ENCODE results near the gene SAMD7. TPM values are rescaled to one million over a fixed set of nuclear protein-coding genes. Genes with fewer than 3 reads are reported as not detected.
A peak's percentile ranks its signal among the peaks of the same experiment; 100 is the strongest.

The SAMD7 gene
- total RNA-seq, 1 experiment from 2014 or later: not detected

GRCh38 chr3:169863458-169863899 is 47.9 kb upstream of the SAMD7 start:
- intact Hi-C loops (cut with micrococcal nuclease; ENCODE audit: unreplicated experiment) (loop anchor here (2.0 to 5.0 kb wide), 2 partner anchors 103 to 174 kb away; partner anchors contain the start of genes GPR160 and SEC62), in situ Hi-C loops (cut with HindIII; ENCODE audit: low pct_unique_long_range_greater_than_20kb, low sequenced_read_pairs) (no loop called here)
- CTCF ChIA-PET: interaction anchor here (0.6 kb wide), 1 partner anchor 87 kb away, joined by 5 read pairs; no protein-coding TSS in a partner anchor
- H3K9me3 ChIP-seq (ENCODE audit: control insufficient read depth, insufficient read depth, low read depth, low read length): no peaks in the 10 kb centered on the region
- H3K27ac ChIP-seq (ENCODE audit: low read length): no peak overlapping the region
- H3K36me3 ChIP-seq (ENCODE audit: control insufficient read depth, insufficient read depth, low read length): no peaks in the 10 kb centered on the region
- POLR2A ChIA-PET: no interaction called here
- TF ChIP-seq CTCF (IDR thresholded peaks at IDR 0.05) (peak; percentile 97), TCF7L2 (IDR thresholded peaks at IDR 0.05; ENCODE audit: low read depth, low read length) (no peak)
- peak; percentile 61 for DNase-seq (ENCODE audit: low read depth, low spot score)
- BruUV-seq (replicated peaks): no TSS peak
- peak; percentile 82 for ATAC-seq
- H3K27me3 ChIP-seq (ENCODE audit: control insufficient read depth, insufficient read depth, low read length): peaks cover 6% of the 10 kb centered on the region
- no peak overlapping the region for H3K4me3 ChIP-seq (ENCODE audit: low read depth in 2 of 2, low read length in 2 of 2)
- H3K4me1 ChIP-seq (ENCODE audit: control insufficient read depth, insufficient read depth, low read length): no peaks in the 10 kb centered on the region

GRCh38 chr3:169864270-169864669 is 47.1 kb upstream of the SAMD7 start:
- ATAC-seq (no peak), DNase-seq (ENCODE audit: low read depth, low spot score) (no peak)
- in situ Hi-C loops (cut with HindIII; ENCODE audit: low pct_unique_long_range_greater_than_20kb, low sequenced_read_pairs): no loop called here
- peaks cover 6% of the 10 kb centered on the region for H3K27me3 ChIP-seq (ENCODE audit: control insufficient read depth, insufficient read depth, low read length)
- intact Hi-C loops (cut with micrococcal nuclease; ENCODE audit: unreplicated experiment): loop anchor here (5.0 kb wide), 1 partner anchor 173 kb away; the partner anchor contains the start of gene GPR160
- BruUV-seq (replicated peaks): no TSS peak
- H3K4me3 ChIP-seq (ENCODE audit: low read depth in 2 of 2, low read length in 2 of 2): no peak overlapping the region
- no peaks in the 10 kb centered on the region for H3K9me3 ChIP-seq (ENCODE audit: control insufficient read depth, insufficient read depth, low read depth, low read length)
- H3K27ac ChIP-seq (ENCODE audit: low read length): no peak overlapping the region
- H3K36me3 ChIP-seq (ENCODE audit: control insufficient read depth, insufficient read depth, low read length): no peaks in the 10 kb centered on the region
- TF ChIP-seq SIN3A (IDR thresholded peaks at IDR 0.05; ENCODE audit: borderline replicate concordance, insufficient read depth, low read depth, low read length) (no peak), POLR2AphosphoS5 (IDR thresholded peaks at IDR 0.05; ENCODE audit: low read depth, low read length) (no peak), TCF7L2 (IDR thresholded peaks at IDR 0.05; ENCODE audit: low read depth, low read length) (no peak), REST (IDR thresholded peaks at IDR 0.05; ENCODE audit: insufficient read depth in 1 of 2, low read depth in 2 of 2, low read length in 1 of 2) (no peak), CTCF (IDR thresholded peaks at IDR 0.05) (no peak)
- H3K4me1 ChIP-seq (ENCODE audit: control insufficient read depth, insufficient read depth, low read length): no peaks in the 10 kb centered on the region
- CTCF ChIA-PET: interaction anchor here (0.6 kb wide), 1 partner anchor 30 kb away, joined by 4 read pairs; no protein-coding TSS in a partner anchor
- POLR2A ChIA-PET: no interaction called here
